Measurements from ENCODE around the gene DMKN. TPM values are rescaled to one million over a fixed set of nuclear protein-coding genes. Genes with fewer than 3 reads are reported as not detected.

The DMKN gene
- total RNA-seq, 1 donor from 2014 or later = not detected

DNA sequence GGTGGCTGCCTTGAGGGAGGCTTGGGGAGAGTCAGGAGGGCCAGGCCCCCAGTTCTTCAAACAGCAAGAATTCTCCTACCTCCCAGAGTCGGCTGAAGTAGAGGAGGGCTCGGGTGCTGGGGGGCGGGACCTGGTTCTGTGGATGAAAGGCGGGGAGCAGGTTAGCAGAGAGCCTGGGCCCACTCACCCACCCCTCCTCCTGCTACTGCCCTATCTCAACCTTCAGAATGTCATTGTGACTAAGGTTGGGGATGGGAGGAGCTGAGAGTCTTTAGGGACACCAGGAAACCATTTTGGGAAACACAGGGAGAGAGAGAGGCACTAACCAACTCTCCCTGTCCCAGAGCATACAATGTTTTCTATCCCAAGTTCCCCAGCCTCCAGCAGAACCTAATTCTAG lies 10.7 kb downstream of the DMKN start:
- no peak overlapping the region for H3K4me3 ChIP-seq (ENCODE audit: low read length in 3 of 3)
- H3K9ac ChIP-seq (ENCODE audit: low read depth in 1 of 3, low read length in 3 of 3) = no peak overlapping the region
- no peaks in the 10 kb centered on the region for H3K9me3 ChIP-seq (ENCODE audit: control insufficient read depth in 3 of 3, low read length in 3 of 3)
- H3K27ac ChIP-seq (ENCODE audit: low read depth, low read length) = no peak overlapping the region
- H3K36me3 ChIP-seq (ENCODE audit: control insufficient read depth in 3 of 3, insufficient read depth in 3 of 3, low read length in 3 of 3) = no peaks in the 10 kb centered on the region
- H3K27me3 ChIP-seq (ENCODE audit: control insufficient read depth in 3 of 3, insufficient read depth in 3 of 3, low read length in 3 of 3) = peaks cover 22 to 60% (median 33%) of the 10 kb centered on the region in 3 donors
- no peaks in the 10 kb centered on the region for H3K4me1 ChIP-seq (ENCODE audit: control insufficient read depth in 3 of 3, insufficient read depth in 3 of 3, low read length in 3 of 3)

DNA sequence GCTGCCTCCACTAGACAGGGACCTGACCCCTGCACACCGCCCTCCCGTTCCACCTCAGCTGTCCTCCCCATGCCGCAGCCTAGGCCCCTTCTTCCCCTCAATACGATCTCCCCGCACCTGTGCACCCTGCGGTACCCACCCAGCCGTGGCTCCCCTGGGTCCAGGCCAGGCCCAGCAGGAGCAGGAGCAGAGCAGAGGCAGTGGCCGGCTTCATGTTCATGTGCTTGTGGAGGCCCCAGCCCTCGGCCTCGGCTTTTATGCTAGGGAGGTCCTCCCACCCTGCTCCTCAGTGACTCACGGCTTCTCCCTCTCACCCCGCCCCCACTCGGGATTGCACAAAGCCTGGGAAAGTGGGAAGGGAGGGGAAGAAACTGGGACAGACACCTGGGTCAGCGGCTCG lies 11.8 kb downstream of the DMKN start:
- Histone ChIP-seq H3K36me3 (ENCODE audit: control insufficient read depth in 3 of 3, insufficient read depth in 3 of 3, low read length in 3 of 3) (no peaks in the 10 kb centered on the region), H3K9me3 (ENCODE audit: control insufficient read depth in 3 of 3, low read length in 3 of 3) (no peaks in the 10 kb centered on the region), H3K9ac (ENCODE audit: low read depth in 1 of 3, low read length in 3 of 3) (no peak overlapping the region)

DNA sequence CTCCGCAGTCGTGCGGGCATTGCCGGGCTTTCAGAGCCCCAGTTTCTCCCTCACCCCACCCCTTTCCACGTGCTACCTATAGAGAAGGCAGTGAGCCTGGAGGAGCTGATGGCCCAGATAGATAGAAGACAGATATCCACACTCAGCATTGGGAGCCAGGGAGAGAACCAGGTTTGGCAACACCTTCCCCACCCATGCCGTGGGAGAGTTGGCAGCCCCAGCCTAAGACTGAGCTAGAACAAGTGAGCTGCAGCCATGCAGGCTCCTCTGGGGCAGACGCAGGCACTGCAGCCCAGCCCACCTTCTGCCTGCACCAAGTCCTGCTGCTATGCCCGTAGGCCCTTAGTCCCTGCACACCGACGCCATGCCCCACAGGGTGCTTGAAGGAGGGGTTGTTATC lies 12.8 kb downstream of the DMKN start:
- H3K9ac ChIP-seq (ENCODE audit: low read depth in 1 of 3, low read length in 3 of 3) = no peak overlapping the region
- no peaks in the 10 kb centered on the region for H3K9me3 ChIP-seq (ENCODE audit: control insufficient read depth in 3 of 3, low read length in 3 of 3)
- H3K4me3 ChIP-seq (ENCODE audit: low read length in 3 of 3) = no peak overlapping the region
- peaks cover 15 to 51% (median 20%) of the 10 kb centered on the region in 3 donors for H3K27me3 ChIP-seq (ENCODE audit: control insufficient read depth in 3 of 3, insufficient read depth in 3 of 3, low read length in 3 of 3)
- H3K4me1 ChIP-seq (ENCODE audit: control insufficient read depth in 3 of 3, insufficient read depth in 3 of 3, low read length in 3 of 3) = peaks cover 0 to 2% (median 0%) of the 10 kb centered on the region in 3 donors
- H3K27ac ChIP-seq (ENCODE audit: low read depth, low read length) = no peak overlapping the region
- H3K36me3 ChIP-seq (ENCODE audit: control insufficient read depth in 3 of 3, insufficient read depth in 3 of 3, low read length in 3 of 3) = no peaks in the 10 kb centered on the region

More for the DNA sequence above, 11.8 kb downstream of the DMKN start:
- H3K27ac ChIP-seq (ENCODE audit: low read depth, low read length) = no peak overlapping the region
- H3K27me3 ChIP-seq (ENCODE audit: control insufficient read depth in 3 of 3, insufficient read depth in 3 of 3, low read length in 3 of 3) = peaks cover 17 to 55% (median 27%) of the 10 kb centered on the region in 3 donors
- H3K4me3 ChIP-seq (ENCODE audit: low read length in 3 of 3) = no peak overlapping the region
- no peaks in the 10 kb centered on the region for H3K4me1 ChIP-seq (ENCODE audit: control insufficient read depth in 3 of 3, insufficient read depth in 3 of 3, low read length in 3 of 3)

DNA sequence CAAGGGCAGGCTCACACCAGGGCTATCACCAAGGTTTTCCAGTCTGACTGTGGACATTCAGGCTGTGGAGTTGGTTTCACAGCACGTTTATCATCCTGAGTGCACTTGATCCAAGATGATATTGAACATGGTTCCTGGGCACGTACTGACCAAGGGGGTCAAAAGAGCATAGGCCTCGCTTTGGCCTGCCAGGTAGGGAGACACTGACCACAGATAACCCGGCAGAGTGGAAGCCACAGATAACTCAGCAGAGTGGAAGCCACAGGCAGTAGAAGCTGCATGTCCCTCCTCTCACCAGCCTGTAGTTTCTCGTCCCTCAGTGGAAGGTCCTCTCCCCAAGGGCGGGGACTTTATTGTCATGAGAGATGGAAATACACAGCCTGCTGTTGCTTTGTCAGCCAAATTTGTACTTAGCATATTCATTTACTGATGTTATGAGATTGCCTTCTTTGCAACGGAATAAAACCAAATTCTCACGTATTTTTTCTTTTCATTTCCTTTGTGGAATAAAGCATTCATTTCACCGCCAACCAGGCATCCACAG lies 14.4 kb downstream of the DMKN start:
- Histone ChIP-seq H3K27ac (ENCODE audit: low read depth, low read length) (no peak overlapping the region), H3K9ac (ENCODE audit: low read depth in 1 of 3, low read length in 3 of 3) (no peak overlapping the region), H3K9me3 (ENCODE audit: control insufficient read depth in 3 of 3, low read length in 3 of 3) (no peaks in the 10 kb centered on the region), H3K4me3 (ENCODE audit: low read length in 3 of 3) (no peak overlapping the region), H3K4me1 (ENCODE audit: control insufficient read depth in 3 of 3, insufficient read depth in 3 of 3, low read length in 3 of 3) (peaks cover 3 to 6% (median 6%) of the 10 kb centered on the region in 3 donors), H3K36me3 (ENCODE audit: control insufficient read depth in 3 of 3, insufficient read depth in 3 of 3, low read length in 3 of 3) (no peaks in the 10 kb centered on the region), H3K27me3 (ENCODE audit: control insufficient read depth in 3 of 3, insufficient read depth in 3 of 3, low read length in 3 of 3) (peaks cover 17 to 46% (median 18%) of the 10 kb centered on the region in 3 donors)

DNA sequence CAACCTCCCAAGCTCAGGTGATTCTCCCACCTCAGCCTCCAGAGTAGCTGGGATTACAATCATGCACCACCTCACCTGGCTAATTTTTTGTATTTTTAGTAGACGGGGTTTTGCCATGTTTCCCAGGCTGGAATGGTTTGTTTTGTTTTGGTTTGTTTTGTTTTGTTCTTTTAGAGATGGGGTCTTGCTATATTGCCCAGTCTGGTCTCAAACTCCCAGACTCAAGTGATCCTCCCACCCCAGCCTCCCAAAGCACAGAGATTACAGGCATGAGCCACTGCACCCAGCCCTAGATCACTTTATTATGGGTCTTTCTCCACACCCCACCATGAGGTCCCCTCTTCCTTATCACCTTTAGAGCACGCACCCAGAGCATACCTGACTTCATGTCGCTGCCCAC lies 15.2 kb downstream of the DMKN start:
- H3K27ac ChIP-seq (ENCODE audit: low read depth, low read length) = no peak overlapping the region
- no peak overlapping the region for H3K4me3 ChIP-seq (ENCODE audit: low read length in 3 of 3)
- no peaks in the 10 kb centered on the region for H3K9me3 ChIP-seq (ENCODE audit: control insufficient read depth in 3 of 3, low read length in 3 of 3)
- H3K36me3 ChIP-seq (ENCODE audit: control insufficient read depth in 3 of 3, insufficient read depth in 3 of 3, low read length in 3 of 3) = no peaks in the 10 kb centered on the region
- H3K9ac ChIP-seq (ENCODE audit: low read depth in 1 of 3, low read length in 3 of 3) = no peak overlapping the region
- peaks cover 3 to 6% (median 6%) of the 10 kb centered on the region in 3 donors for H3K4me1 ChIP-seq (ENCODE audit: control insufficient read depth in 3 of 3, insufficient read depth in 3 of 3, low read length in 3 of 3)
- H3K27me3 ChIP-seq (ENCODE audit: control insufficient read depth in 3 of 3, insufficient read depth in 3 of 3, low read length in 3 of 3) = peaks cover 16 to 49% (median 18%) of the 10 kb centered on the region in 3 donors

DNA sequence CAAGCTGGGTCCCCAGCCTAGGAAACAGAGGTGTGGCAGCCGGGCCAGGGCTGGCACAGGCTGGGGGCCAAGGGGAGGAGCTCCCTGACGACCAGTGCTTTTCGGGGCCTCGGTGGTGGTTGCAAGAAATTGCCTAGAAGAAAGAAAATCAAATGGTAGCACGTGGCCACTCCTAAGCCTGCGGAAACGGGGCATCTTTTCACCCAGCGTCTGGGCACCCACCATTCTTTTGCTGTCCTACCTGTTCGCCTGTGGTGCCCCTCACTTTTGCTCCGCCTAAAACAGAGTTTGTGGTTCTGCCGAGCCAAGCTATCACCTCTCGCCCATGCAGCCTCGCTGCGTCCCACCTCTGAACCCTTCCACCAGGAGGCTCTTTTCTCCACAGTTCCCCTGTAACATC lies 16.0 kb downstream of the DMKN start:
- H3K4me1 ChIP-seq (ENCODE audit: control insufficient read depth in 3 of 3, insufficient read depth in 3 of 3, low read length in 3 of 3) = peaks cover 3 to 6% (median 6%) of the 10 kb centered on the region in 3 donors
- H3K36me3 ChIP-seq (ENCODE audit: control insufficient read depth in 3 of 3, insufficient read depth in 3 of 3, low read length in 3 of 3) = no peaks in the 10 kb centered on the region
- no peak overlapping the region for H3K4me3 ChIP-seq (ENCODE audit: low read length in 3 of 3)
- no peak overlapping the region for H3K9ac ChIP-seq (ENCODE audit: low read depth in 1 of 3, low read length in 3 of 3)
- H3K27me3 ChIP-seq (ENCODE audit: control insufficient read depth in 3 of 3, insufficient read depth in 3 of 3, low read length in 3 of 3) = peaks cover 16 to 46% (median 18%) of the 10 kb centered on the region in 3 donors
- H3K27ac ChIP-seq (ENCODE audit: low read depth, low read length) = no peak overlapping the region
- H3K9me3 ChIP-seq (ENCODE audit: control insufficient read depth in 3 of 3, low read length in 3 of 3) = no peaks in the 10 kb centered on the region

DNA sequence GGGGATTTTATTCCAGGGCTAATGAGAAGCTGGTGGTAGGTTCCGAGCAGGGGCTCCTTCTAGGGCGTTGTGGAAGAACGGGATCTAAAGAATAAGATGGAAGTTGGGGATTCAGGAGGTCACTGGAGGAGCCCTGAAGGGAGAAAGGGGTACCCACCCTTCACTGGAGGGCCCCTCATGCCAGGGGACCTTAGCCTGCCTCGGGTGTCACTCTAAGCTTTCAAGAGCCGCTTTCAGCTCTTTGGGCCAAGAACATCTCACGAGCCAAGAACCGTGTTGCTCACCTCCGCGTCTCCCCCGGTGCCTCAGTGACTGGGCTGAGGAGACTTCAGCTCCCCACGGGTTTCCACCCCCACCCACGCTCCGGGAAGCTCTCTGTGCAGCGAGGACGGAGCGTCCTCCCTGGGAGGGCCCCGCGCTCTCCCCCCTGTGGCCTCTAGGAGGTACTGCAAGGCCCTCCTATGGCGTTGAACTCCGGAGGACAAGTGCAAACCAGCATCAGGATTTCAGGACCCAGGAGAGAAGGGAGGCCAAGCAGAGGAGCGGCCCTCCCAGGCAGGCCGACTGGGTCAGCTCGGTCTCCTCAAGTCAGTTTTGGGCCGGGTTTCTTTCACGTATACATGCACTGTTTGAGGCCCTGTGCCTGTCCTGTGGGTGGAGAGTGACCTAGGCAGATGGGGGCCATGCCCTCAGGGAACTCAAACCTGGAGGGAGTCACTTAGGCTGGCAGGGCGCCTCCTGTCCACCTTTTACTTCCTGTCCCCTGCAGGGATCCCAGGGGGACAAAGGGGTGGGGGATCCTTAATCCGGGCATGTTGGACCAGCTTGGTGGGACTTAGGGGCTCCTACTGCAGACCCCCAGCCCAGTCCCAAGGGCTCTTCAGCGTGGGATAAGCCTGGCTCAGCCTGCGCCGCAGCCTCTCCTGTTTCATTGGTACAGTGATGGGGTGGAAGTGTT lies 18.1 kb downstream of the DMKN start:
- H3K36me3 ChIP-seq (ENCODE audit: control insufficient read depth in 3 of 3, insufficient read depth in 3 of 3, low read length in 3 of 3) = no peaks in the 10 kb centered on the region
- H3K9me3 ChIP-seq (ENCODE audit: control insufficient read depth in 3 of 3, low read length in 3 of 3) = no peaks in the 10 kb centered on the region
- H3K27me3 ChIP-seq (ENCODE audit: control insufficient read depth in 3 of 3, insufficient read depth in 3 of 3, low read length in 3 of 3) = peaks cover 12 to 48% (median 22%) of the 10 kb centered on the region in 3 donors
- no peak overlapping the region for H3K27ac ChIP-seq (ENCODE audit: low read depth, low read length)
- H3K4me3 ChIP-seq (ENCODE audit: low read length in 3 of 3) = peak overlapping the region in 1 of 3 donors; percentile 6
- H3K4me1 ChIP-seq (ENCODE audit: control insufficient read depth in 3 of 3, insufficient read depth in 3 of 3, low read length in 3 of 3) = peaks cover 3 to 6% (median 6%) of the 10 kb centered on the region in 3 donors
- H3K9ac ChIP-seq (ENCODE audit: low read depth in 1 of 3, low read length in 3 of 3) = peak overlapping the region in 1 of 3 donors; percentile 45

DNA sequence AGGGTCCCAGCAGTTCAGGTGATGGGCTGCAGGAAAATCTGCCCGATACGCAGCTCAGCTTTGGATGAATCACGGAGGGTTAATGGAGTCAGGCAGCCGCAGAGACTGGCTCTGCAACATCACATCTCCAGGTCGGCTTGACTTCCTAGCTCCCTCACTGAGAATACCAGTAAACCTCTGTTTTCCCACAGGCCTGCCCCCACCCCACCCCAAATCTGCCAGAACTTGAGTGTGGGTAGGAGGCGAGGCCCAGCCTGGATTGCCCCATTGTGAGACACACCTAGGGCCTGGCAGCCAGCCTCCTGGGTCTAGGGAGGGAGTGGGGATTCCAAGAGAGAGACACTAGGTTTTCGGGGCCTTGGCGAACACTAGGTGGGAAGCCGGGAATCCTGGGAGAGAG lies 19.5 kb downstream of the DMKN start:
- no peak overlapping the region for H3K9ac ChIP-seq (ENCODE audit: low read depth in 1 of 3, low read length in 3 of 3)
- no peaks in the 10 kb centered on the region for H3K36me3 ChIP-seq (ENCODE audit: control insufficient read depth in 3 of 3, insufficient read depth in 3 of 3, low read length in 3 of 3)
- no peaks in the 10 kb centered on the region for H3K9me3 ChIP-seq (ENCODE audit: control insufficient read depth in 3 of 3, low read length in 3 of 3)
- H3K27ac ChIP-seq (ENCODE audit: low read depth, low read length) = no peak overlapping the region
- H3K27me3 ChIP-seq (ENCODE audit: control insufficient read depth in 3 of 3, insufficient read depth in 3 of 3, low read length in 3 of 3) = peaks cover 17 to 55% (median 32%) of the 10 kb centered on the region in 3 donors
- H3K4me3 ChIP-seq (ENCODE audit: low read length in 3 of 3) = no peak overlapping the region
- H3K4me1 ChIP-seq (ENCODE audit: control insufficient read depth in 3 of 3, insufficient read depth in 3 of 3, low read length in 3 of 3) = peaks cover 3 to 6% (median 6%) of the 10 kb centered on the region in 3 donors

DNA sequence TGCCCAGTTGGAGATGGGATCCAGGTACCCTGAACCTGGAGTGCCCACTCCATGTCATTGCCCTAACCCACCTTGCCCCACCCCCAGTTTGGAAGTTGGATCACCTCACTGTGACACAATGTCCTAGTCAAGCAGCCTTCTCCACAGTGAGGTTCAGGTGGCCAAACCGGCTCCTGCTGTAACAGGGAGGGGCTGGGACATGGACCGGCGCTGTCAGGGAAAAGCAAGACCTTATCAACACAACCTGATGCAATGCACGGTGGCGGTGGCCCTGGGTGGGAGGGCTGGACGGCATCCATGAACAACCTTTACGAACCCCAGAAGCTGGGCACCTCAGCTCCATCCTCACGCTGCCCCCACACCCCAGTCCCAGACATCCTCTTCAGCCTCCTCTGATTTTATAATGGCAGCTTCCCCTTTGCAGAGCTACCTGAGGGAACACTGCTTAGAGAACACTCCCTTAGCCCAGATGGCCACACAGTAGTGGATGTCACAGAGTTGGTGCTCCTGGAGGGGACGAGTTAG lies 21.6 kb downstream of the DMKN start:
- H3K27ac ChIP-seq (ENCODE audit: low read depth, low read length) = no peak overlapping the region
- peaks cover 21 to 60% (median 46%) of the 10 kb centered on the region in 3 donors for H3K27me3 ChIP-seq (ENCODE audit: control insufficient read depth in 3 of 3, insufficient read depth in 3 of 3, low read length in 3 of 3)
- no peaks in the 10 kb centered on the region for H3K36me3 ChIP-seq (ENCODE audit: control insufficient read depth in 3 of 3, insufficient read depth in 3 of 3, low read length in 3 of 3)
- no peaks in the 10 kb centered on the region for H3K9me3 ChIP-seq (ENCODE audit: control insufficient read depth in 3 of 3, low read length in 3 of 3)
- peaks cover 3 to 6% (median 6%) of the 10 kb centered on the region in 3 donors for H3K4me1 ChIP-seq (ENCODE audit: control insufficient read depth in 3 of 3, insufficient read depth in 3 of 3, low read length in 3 of 3)
- no peak overlapping the region for H3K9ac ChIP-seq (ENCODE audit: low read depth in 1 of 3, low read length in 3 of 3)
- H3K4me3 ChIP-seq (ENCODE audit: low read length in 3 of 3) = no peak overlapping the region

DNA sequence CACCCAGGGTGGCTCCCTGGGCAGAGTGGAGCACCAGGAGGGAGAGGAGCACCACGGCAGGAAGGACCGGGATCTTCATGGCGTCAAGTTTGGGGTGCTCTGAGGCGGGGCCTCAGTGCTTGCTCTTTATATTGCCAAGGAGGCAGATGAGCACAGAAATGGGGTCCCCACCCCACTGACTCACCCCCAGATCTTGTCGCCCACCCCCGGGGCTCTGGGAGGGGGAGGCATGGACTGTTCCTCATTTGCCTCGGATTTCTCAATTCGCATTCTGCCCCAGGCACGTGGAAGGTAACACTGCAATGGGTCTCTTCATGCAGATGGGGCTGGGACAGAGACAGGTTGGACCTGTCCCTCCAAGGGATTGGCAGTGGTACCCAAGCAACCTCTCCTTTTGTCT lies 23.1 kb downstream of the DMKN start, which contains the start of gene KRTDAP:
Gene KRTDAP, minus strand, starts transcription at position 101 of the 400 bp plus-strand sequence. Its CDS starts 22 bp downstream, at position 79.
- Histone ChIP-seq H3K27me3 (ENCODE audit: control insufficient read depth in 3 of 3, insufficient read depth in 3 of 3, low read length in 3 of 3) (peaks cover 21 to 54% (median 46%) of the 10 kb centered on the region in 3 donors), H3K36me3 (ENCODE audit: control insufficient read depth in 3 of 3, insufficient read depth in 3 of 3, low read length in 3 of 3) (no peaks in the 10 kb centered on the region), H3K9me3 (ENCODE audit: control insufficient read depth in 3 of 3, low read length in 3 of 3) (no peaks in the 10 kb centered on the region), H3K4me1 (ENCODE audit: control insufficient read depth in 3 of 3, insufficient read depth in 3 of 3, low read length in 3 of 3) (peaks cover 2 to 4% (median 3%) of the 10 kb centered on the region in 3 donors), H3K4me3 (ENCODE audit: low read length in 3 of 3) (no peak within 1 kb of the TSS), H3K27ac (ENCODE audit: low read depth, low read length) (no peak within 1 kb of the TSS), H3K9ac (ENCODE audit: low read depth in 1 of 3, low read length in 3 of 3) (no peak within 1 kb of the TSS)

Measured in skeletal muscle tissue (tissue), 4 donors.